G401 (cell line): Measurements from ENCODE around the gene UNC13D. TPM values are rescaled to one million over a fixed set of nuclear protein-coding genes. Genes with fewer than 3 reads are reported as not detected.
"Not testable (repeated sequence)": the region's sequence is repeated elsewhere in the genome, so short reads cannot be mapped to it uniquely, and the experiment has no call there.

Experiments
- DNase-seq: peaks from one replicate; pipeline ENCODE4 v3.0.0-alpha.2; 2015; ENCODE audit warnings: low spot score
- in situ Hi-C: cut with HindIII; loops from 2 replicates; pipeline ENCODE4 v1.10.0; 2016; ENCODE audit warnings: low sequenced_read_pairs, mixed read lengths
- total RNA-seq: library from RNA; depleted of rRNA; stranded (reverse); fragments of >200 nt; shearing (Covaris generic); gene quantifications from 2 replicates; pipeline ENCODE4 v1.2.3, GENCODE V29; 2014

UNC13D gene
- total RNA-seq, 1 experiment from 2014 or later: 2.8 TPM

- in situ Hi-C loops: no loop called here
- DNase-seq: no peak
Measured at GRCh38 chr17:75854881-75855309, 10.7 kb upstream of the UNC13D start.

GRCh38 chr17:75854101-75854748, 10.0 kb upstream of the UNC13D start:
- in situ Hi-C loops: no loop called here
- DNase-seq: peak; percentile 25

- DNase-seq: no peak
Measured at GRCh38 chr17:75853433-75853832, 9.2 kb upstream of the UNC13D start.

GRCh38 chr17:75851693-75851991, 7.4 kb upstream of the UNC13D start:
- in situ Hi-C loops, DNase-seq: not testable (repeated sequence)

More at GRCh38 chr17:75853433-75853832, 9.2 kb upstream of the UNC13D start:
- in situ Hi-C loops: no loop called here

GRCh38 chr17:75850928-75851692, 6.9 kb upstream of the UNC13D start:
- peak; percentile 47 for DNase-seq
- in situ Hi-C loops: no loop called here

- in situ Hi-C loops: no loop called here
- DNase-seq: no peak
Measured at GRCh38 chr17:75849724-75850123, 5.5 kb upstream of the UNC13D start.

GRCh38 chr17:75849279-75849646, 5.1 kb upstream of the UNC13D start:
- DNase-seq: no peak
- in situ Hi-C loops: no loop called here

- in situ Hi-C loops: no loop called here
- peak; percentile 87 for DNase-seq
Measured at GRCh38 chr17:75848523-75849278, 4.5 kb upstream of the UNC13D start.

GRCh38 chr17:75847614-75848522, 3.7 kb upstream of the UNC13D start:
- in situ Hi-C loops: no loop called here

GRCh38 chr17:75846692-75847613, 2.7 kb upstream of the UNC13D start:
- in situ Hi-C loops: no loop called here
- no peak for DNase-seq

More at GRCh38 chr17:75847614-75848522, 3.7 kb upstream of the UNC13D start:
- DNase-seq: no peak

GRCh38 chr17:75845933-75846691, 1.9 kb upstream of the UNC13D start:
- in situ Hi-C loops: no loop called here
- no peak for DNase-seq

GRCh38 chr17:75845058-75845711, 981 bp upstream of the UNC13D start:
- in situ Hi-C loops: no loop called here
- peak; percentile 48 for DNase-seq

GRCh38 chr17:75844530-75845057, 390 bp upstream of the UNC13D start:
- DNase-seq: no peak
- in situ Hi-C loops: no loop called here

- in situ Hi-C loops: no loop called here
- DNase-seq: no peak
Measured at GRCh38 chr17:75842963-75843576, 1.1 kb downstream of the UNC13D start.

GRCh38 chr17:75842411-75842810, 1.8 kb downstream of the UNC13D start:
- in situ Hi-C loops: no loop called here
- no peak for DNase-seq

- no peak for DNase-seq
- in situ Hi-C loops: no loop called here
Measured at GRCh38 chr17:75840799-75841164, 3.4 kb downstream of the UNC13D start.
